SK-N-SH (cell line): ENCODE measurements around the gene TMED6. TPM values are rescaled to one million over a fixed set of nuclear protein-coding genes. Genes with fewer than 3 reads are reported as not detected.

Experiments used
- CTCF ChIA-PET: fragments of 300-600, 350-600 bp; formaldehyde crosslinking; extraction: SDS; loops from one replicate; lab custom pipeline; 2021; lab: Yijun Ruan, JAX
- POLR2A ChIA-PET: fragments of 350-600 bp; sonication (Branson Sonifier 250); formaldehyde crosslinking; extraction: SDS; loops from one replicate; lab custom pipeline; 2020; ENCODE audit warnings: antibody characterized with exemption, inconsistent platforms; lab: Yijun Ruan, JAX
- DNase-seq: peaks from one replicate; pipeline ENCODE4 v3.0.0; 2012
- H2AFZ ChIP-seq: fragments of 200-600 bp; sonication (generic); 2 replicates; pipeline ENCODE4 v1.8.1; 2016; ENCODE audit warnings: antibody characterized with exemption, mild to moderate bottlenecking, low read depth
- H3F3A ChIP-seq: fragments of 200-600 bp; sonication (generic); replicated peaks from 2 replicates; pipeline ENCODE3; 2016; ENCODE audit warnings: antibody characterized with exemption, mild to moderate bottlenecking; ENCODE audit not compliant: insufficient read depth
- H3K27ac ChIP-seq, 2 experiments: fragments of 200-500 bp in 1 of 2; fragments of 200-600 bp in 1 of 2; sonication (Bioruptor generic) in 1 of 2; sonication (generic), shearing (Covaris generic) in 1 of 2; 2 replicates each; pipeline versions ENCODE4 v1.5.1 to v1.6.1; 2014 to 2016; ENCODE audit warnings: low read depth in 2 of 2, inconsistent platforms in 1 of 2, low read length in 1 of 2, mild to moderate bottlenecking in 1 of 2, mixed read lengths in 1 of 2
- H3K27me3 ChIP-seq: fragments of 200-600 bp; sonication (generic), shearing (Covaris generic); 2 replicates; pipeline ENCODE4 v1.6.1; 2016; ENCODE audit warnings: mixed run types; ENCODE audit not compliant: insufficient read depth
- H3K36me3 ChIP-seq, 2 experiments: fragments of 200-500 bp in 1 of 2; fragments of 200-600 bp in 1 of 2; sonication (Bioruptor generic) in 1 of 2; sonication (generic) in 1 of 2; replicated peaks in 1 of 2; 2 replicates each; pipeline versions ENCODE3 to v1.5.1; 2014 to 2016; ENCODE audit warnings: low read length in 1 of 2, mild to moderate bottlenecking in 1 of 2; ENCODE audit not compliant: insufficient read depth in 2 of 2, control insufficient read depth in 1 of 2
- H3K4me1 ChIP-seq, 2 experiments: fragments of 200-500 bp in 1 of 2; fragments of 200-600 bp in 1 of 2; sonication (Bioruptor generic) in 1 of 2; sonication (generic), shearing (Covaris generic) in 1 of 2; 2 replicates each; pipeline versions ENCODE4 v1.5.1 to v1.6.1; 2014 to 2016; ENCODE audit warnings: low read depth in 1 of 2, low read length in 1 of 2, mixed run types in 1 of 2; ENCODE audit not compliant: insufficient read depth in 2 of 2, control insufficient read depth in 1 of 2
- H3K4me2 ChIP-seq: fragments of 200-600 bp; sonication (generic), shearing (Covaris generic); 2 replicates; pipeline ENCODE4 v1.6.1; 2017; ENCODE audit warnings: mixed run types
- H3K4me3 ChIP-seq, 2 experiments: fragments of 200-500 bp in 1 of 2; fragments of 200-600 bp in 1 of 2; sonication (Bioruptor generic) in 1 of 2; sonication (generic), shearing (Covaris generic) in 1 of 2; 2 replicates each; pipeline versions ENCODE4 v1.5.1 to v1.8.1; 2014 to 2016; ENCODE audit warnings: low read depth in 2 of 2, inconsistent platforms in 1 of 2, low read length in 1 of 2, mild to moderate bottlenecking in 1 of 2, mixed read lengths in 1 of 2, moderate library complexity in 1 of 2
- H3K79me2 ChIP-seq: fragments of 200-600 bp; sonication (generic); 2 replicates; pipeline ENCODE4 v1.8.1; 2017; ENCODE audit warnings: mild to moderate bottlenecking; ENCODE audit not compliant: insufficient read depth
- H3K9ac ChIP-seq: fragments of 200-600 bp; sonication (generic); 2 replicates; pipeline ENCODE4 v1.6.1; 2017; ENCODE audit warnings: mixed run types
- H3K9me2 ChIP-seq: fragments of 200-600 bp; sonication (generic); 2 replicates; pipeline ENCODE4 v1.6.1; 2017; ENCODE audit warnings: mixed run types
- H3K9me3 ChIP-seq: fragments of 200-600 bp; sonication (generic); 2 replicates; pipeline ENCODE4 v1.6.1; 2017; ENCODE audit warnings: mixed run types, mild to moderate bottlenecking, moderate library complexity
- H4K20me1 ChIP-seq: fragments of 200-600 bp; sonication (generic); 2 replicates; pipeline ENCODE4 v1.6.1; 2017; ENCODE audit warnings: mild to moderate bottlenecking, mixed run types; ENCODE audit not compliant: insufficient read depth
- CHD2 ChIP-seq: fragments of 150-350 bp; IDR thresholded peaks from 2 replicates; pipeline ENCODE4 v1.6.1; 2018; ENCODE audit warnings: low read length; ENCODE audit not compliant: partially characterized antibody
- ELF1 ChIP-seq: IDR thresholded peaks from 2 replicates; pipeline ENCODE4 v1.4.0; 2012
- EZH2phosphoT487 ChIP-seq: fragments of 200-600 bp; sonication (generic); IDR thresholded peaks from 2 replicates; pipeline ENCODE4 v1.6.1; 2017; ENCODE audit warnings: low read depth, mixed run types, mild to moderate bottlenecking, antibody characterized with exemption, moderate library complexity, borderline replicate concordance
- FOSL2 ChIP-seq: IDR thresholded peaks from 2 replicates; pipeline ENCODE4 v1.4.0; 2012; ENCODE audit warnings: low read depth, mild to moderate bottlenecking, moderate library complexity, borderline replicate concordance
- GABPA ChIP-seq: IDR thresholded peaks from 2 replicates; pipeline ENCODE4 v1.4.0; 2012; ENCODE audit warnings: low read depth, mild to moderate bottlenecking
- MEF2A ChIP-seq: IDR thresholded peaks from 2 replicates; pipeline ENCODE4 v1.4.0; 2012; ENCODE audit warnings: low read depth, borderline replicate concordance
- MXI1 ChIP-seq: IDR thresholded peaks from 2 replicates; pipeline ENCODE4 v1.6.1; 2012; ENCODE audit warnings: mild to moderate bottlenecking, low read depth, low read length, improper control_type of control experiment
- NFIC ChIP-seq: IDR thresholded peaks from 2 replicates; pipeline ENCODE4 v1.4.0; 2012; ENCODE audit warnings: borderline replicate concordance
- RAD21 ChIP-seq: IDR thresholded peaks from 2 replicates; pipeline ENCODE4 v1.6.1; 2012; ENCODE audit warnings: mild to moderate bottlenecking, low read length
- RCOR1 ChIP-seq: fragments of 150-350 bp; IDR thresholded peaks from 2 replicates; pipeline ENCODE4 v1.6.1; 2017; ENCODE audit warnings: antibody characterized with exemption, low read length
- RFX5 ChIP-seq: IDR thresholded peaks from 2 replicates; pipeline ENCODE4 v1.6.1; 2012; ENCODE audit warnings: mild to moderate bottlenecking, improper control_type of control experiment, low read length
- RXRA ChIP-seq: IDR thresholded peaks from 2 replicates; pipeline ENCODE4 v1.4.0; 2012; ENCODE audit warnings: low read depth, mild to moderate bottlenecking, borderline replicate concordance
- SMC3 ChIP-seq: IDR thresholded peaks from 2 replicates; pipeline ENCODE4 v1.6.1; 2012; ENCODE audit warnings: low read depth, low read length, improper control_type of control experiment
- TCF12 ChIP-seq: IDR thresholded peaks from 2 replicates; pipeline ENCODE4 v1.4.0; 2012
- YY1 ChIP-seq: IDR thresholded peaks from 2 replicates; pipeline ENCODE4 v1.4.0; 2012; ENCODE audit warnings: low read depth, mild to moderate bottlenecking
- WGBS: methylation state at CpG from one replicate; pipeline ENCODE4 v1.1.6; 2017; ENCODE audit warnings: low lambda C conversion rate; 5-methylcytosine and 5-hydroxymethylcytosine counted together
- polyA plus RNA-seq, 3 experiments: library from polyadenylated mRNA; depleted of rRNA; stranded (reverse); fragments of >200 nt; gene quantifications; 2 replicates each; pipeline ENCODE4 v1.2.3, GENCODE V29; 2012
- TF ChIP-seq, protein P1 (sequence below): IDR thresholded peaks from 2 replicates; pipeline ENCODE4 v1.6.1; 2012; ENCODE audit warnings: mild to moderate bottlenecking, low read depth, low read length, moderate library complexity
- TF ChIP-seq, protein P2 (sequence below): IDR thresholded peaks from 2 replicates; pipeline ENCODE4; 2012
- TF ChIP-seq, protein P3 (sequence below): IDR thresholded peaks from 2 replicates; pipeline ENCODE4 v1.4.0; 2012; ENCODE audit warnings: low read depth, borderline replicate concordance
- TF ChIP-seq, protein P4 (sequence below): fragments of 200-600 bp; sonication (generic); IDR thresholded peaks from 2 replicates; pipeline ENCODE4 v1.6.1; 2017; ENCODE audit warnings: antibody characterized with exemption, mild to moderate bottlenecking, moderate library complexity

Gene TMED6
- polyA plus RNA-seq, 1 of the 3 experiments (the other 2 are of a cell fraction): not detected

DNA sequence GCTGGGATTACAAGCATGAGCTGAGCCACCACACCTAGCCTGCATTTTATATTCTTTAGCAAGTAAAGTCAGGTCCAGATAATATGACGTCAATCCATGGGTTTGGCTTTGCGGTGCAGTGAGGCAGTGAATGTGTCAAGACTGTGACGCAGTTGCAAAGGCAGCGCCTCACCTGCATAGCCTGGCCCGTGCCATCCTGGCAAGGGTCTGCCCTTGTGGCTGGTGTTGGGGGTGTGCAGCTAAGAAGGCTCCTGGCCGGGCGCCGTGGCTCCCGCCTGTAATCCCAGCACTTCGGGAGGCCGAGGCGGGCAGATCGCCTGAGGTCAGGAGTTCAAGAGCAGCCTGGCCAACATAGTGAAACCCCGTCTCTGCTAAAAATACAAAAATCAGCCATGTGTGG is 28.2 kb downstream of the TMED6 start:
- H3K9me2 ChIP-seq: no peaks in the 10 kb centered on the region
- H3K36me3 ChIP-seq: peaks cover 57 to 79% of the 10 kb centered on the region in 2 experiments
- 85% methylated on average over 6 of the region's 14 CpGs for WGBS
- H3K27ac ChIP-seq: no peak overlapping the region
- no peak for DNase-seq
- no peaks in the 10 kb centered on the region for H3K9me3 ChIP-seq
- ChIA-PET POLR2A (no interaction called here), CTCF (interaction anchor here (0.9 kb wide), 1 partner anchor 12 kb away, joined by 3 read pairs; no protein-coding TSS in a partner anchor)
- no peak overlapping the region for H3K9ac ChIP-seq
- peaks cover 7 to 26% of the 10 kb centered on the region in 2 experiments for H3K4me1 ChIP-seq
- no peaks in the 10 kb centered on the region for H3K27me3 ChIP-seq
- H3K79me2 ChIP-seq: peaks cover 74% of the 10 kb centered on the region
- peaks cover 60% of the 10 kb centered on the region for H4K20me1 ChIP-seq
- peaks cover 19% of the 10 kb centered on the region for H3F3A ChIP-seq
- no peak for TF ChIP-seq MXI1
- no peak for TF ChIP-seq YY1
- TF ChIP-seq RCOR1: no peak
- no peak for TF ChIP-seq TCF12
- TF ChIP-seq, protein P1, sequence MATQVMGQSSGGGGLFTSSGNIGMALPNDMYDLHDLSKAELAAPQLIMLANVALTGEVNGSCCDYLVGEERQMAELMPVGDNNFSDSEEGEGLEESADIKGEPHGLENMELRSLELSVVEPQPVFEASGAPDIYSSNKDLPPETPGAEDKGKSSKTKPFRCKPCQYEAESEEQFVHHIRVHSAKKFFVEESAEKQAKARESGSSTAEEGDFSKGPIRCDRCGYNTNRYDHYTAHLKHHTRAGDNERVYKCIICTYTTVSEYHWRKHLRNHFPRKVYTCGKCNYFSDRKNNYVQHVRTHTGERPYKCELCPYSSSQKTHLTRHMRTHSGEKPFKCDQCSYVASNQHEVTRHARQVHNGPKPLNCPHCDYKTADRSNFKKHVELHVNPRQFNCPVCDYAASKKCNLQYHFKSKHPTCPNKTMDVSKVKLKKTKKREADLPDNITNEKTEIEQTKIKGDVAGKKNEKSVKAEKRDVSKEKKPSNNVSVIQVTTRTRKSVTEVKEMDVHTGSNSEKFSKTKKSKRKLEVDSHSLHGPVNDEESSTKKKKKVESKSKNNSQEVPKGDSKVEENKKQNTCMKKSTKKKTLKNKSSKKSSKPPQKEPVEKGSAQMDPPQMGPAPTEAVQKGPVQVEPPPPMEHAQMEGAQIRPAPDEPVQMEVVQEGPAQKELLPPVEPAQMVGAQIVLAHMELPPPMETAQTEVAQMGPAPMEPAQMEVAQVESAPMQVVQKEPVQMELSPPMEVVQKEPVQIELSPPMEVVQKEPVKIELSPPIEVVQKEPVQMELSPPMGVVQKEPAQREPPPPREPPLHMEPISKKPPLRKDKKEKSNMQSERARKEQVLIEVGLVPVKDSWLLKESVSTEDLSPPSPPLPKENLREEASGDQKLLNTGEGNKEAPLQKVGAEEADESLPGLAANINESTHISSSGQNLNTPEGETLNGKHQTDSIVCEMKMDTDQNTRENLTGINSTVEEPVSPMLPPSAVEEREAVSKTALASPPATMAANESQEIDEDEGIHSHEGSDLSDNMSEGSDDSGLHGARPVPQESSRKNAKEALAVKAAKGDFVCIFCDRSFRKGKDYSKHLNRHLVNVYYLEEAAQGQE: no peak
- TF ChIP-seq ELF1: no peak
- no peak for TF ChIP-seq MEF2A
- no peak for TF ChIP-seq FOSL2
- no peak for TF ChIP-seq NFIC
- TF ChIP-seq EZH2phosphoT487: no peak
- TF ChIP-seq RXRA: no peak
- TF ChIP-seq, protein P2, sequence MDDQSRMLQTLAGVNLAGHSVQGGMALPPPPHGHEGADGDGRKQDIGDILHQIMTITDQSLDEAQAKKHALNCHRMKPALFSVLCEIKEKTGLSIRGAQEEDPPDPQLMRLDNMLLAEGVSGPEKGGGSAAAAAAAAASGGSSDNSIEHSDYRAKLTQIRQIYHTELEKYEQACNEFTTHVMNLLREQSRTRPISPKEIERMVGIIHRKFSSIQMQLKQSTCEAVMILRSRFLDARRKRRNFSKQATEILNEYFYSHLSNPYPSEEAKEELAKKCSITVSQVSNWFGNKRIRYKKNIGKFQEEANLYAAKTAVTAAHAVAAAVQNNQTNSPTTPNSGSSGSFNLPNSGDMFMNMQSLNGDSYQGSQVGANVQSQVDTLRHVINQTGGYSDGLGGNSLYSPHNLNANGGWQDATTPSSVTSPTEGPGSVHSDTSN: no peak
- TF ChIP-seq CHD2: no peak
- no peak for TF ChIP-seq RFX5
- TF ChIP-seq SMC3: no peak
- TF ChIP-seq, protein P3, sequence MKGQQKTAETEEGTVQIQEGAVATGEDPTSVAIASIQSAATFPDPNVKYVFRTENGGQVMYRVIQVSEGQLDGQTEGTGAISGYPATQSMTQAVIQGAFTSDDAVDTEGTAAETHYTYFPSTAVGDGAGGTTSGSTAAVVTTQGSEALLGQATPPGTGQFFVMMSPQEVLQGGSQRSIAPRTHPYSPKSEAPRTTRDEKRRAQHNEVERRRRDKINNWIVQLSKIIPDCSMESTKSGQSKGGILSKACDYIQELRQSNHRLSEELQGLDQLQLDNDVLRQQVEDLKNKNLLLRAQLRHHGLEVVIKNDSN: no peak
- TF ChIP-seq RAD21: no peak
- no peak for TF ChIP-seq GABPA
- TF ChIP-seq, protein P4, sequence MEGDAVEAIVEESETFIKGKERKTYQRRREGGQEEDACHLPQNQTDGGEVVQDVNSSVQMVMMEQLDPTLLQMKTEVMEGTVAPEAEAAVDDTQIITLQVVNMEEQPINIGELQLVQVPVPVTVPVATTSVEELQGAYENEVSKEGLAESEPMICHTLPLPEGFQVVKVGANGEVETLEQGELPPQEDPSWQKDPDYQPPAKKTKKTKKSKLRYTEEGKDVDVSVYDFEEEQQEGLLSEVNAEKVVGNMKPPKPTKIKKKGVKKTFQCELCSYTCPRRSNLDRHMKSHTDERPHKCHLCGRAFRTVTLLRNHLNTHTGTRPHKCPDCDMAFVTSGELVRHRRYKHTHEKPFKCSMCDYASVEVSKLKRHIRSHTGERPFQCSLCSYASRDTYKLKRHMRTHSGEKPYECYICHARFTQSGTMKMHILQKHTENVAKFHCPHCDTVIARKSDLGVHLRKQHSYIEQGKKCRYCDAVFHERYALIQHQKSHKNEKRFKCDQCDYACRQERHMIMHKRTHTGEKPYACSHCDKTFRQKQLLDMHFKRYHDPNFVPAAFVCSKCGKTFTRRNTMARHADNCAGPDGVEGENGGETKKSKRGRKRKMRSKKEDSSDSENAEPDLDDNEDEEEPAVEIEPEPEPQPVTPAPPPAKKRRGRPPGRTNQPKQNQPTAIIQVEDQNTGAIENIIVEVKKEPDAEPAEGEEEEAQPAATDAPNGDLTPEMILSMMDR: no peak
- H3K4me3 ChIP-seq: no peak overlapping the region
- no peak overlapping the region for H2AFZ ChIP-seq
- H3K4me2 ChIP-seq: no peak overlapping the region
